AG04450 (cell line): Measurements from ENCODE around the gene RPS6KB2. TPM values are rescaled to one million over a fixed set of nuclear protein-coding genes. Genes with fewer than 3 reads are reported as not detected.

Experiments
- CTCF ChIA-PET: fragments of 300-600, 350-600 bp; formaldehyde crosslinking; extraction: SDS; loops from one replicate; lab custom pipeline; 2022; ENCODE audit warnings: antibody characterized with exemption, inconsistent platforms; lab: Charles Lee
- POLR2A ChIA-PET: fragments of 350-600 bp; formaldehyde crosslinking; extraction: SDS; loops from one replicate; lab custom pipeline; 2021; ENCODE audit warnings: antibody characterized with exemption, inconsistent platforms; lab: Yijun Ruan, JAX
- DNase-seq: peaks from one replicate; pipeline ENCODE4 v3.0.0-alpha.2; 2011; ENCODE audit warnings: low read depth, low spot score
- H3K27ac ChIP-seq: one replicate; pipeline ENCODE4 v1.5.1; 2012; ENCODE audit warnings: low read depth, low read length, control low read depth
- H3K27me3 ChIP-seq: one replicate; pipeline ENCODE4 v1.6.0; 2012; ENCODE audit warnings: low read length; ENCODE audit not compliant: control insufficient read depth, insufficient read depth
- H3K4me3 ChIP-seq: 2 replicates; pipeline ENCODE4 v1.5.1; 2011; ENCODE audit warnings: mild to moderate bottlenecking, low read depth, low read length, control low read depth
- H3K9me3 ChIP-seq: 2 replicates; pipeline ENCODE4 v1.5.1; 2012; ENCODE audit warnings: low read length; ENCODE audit not compliant: control insufficient read depth, insufficient read depth
- polyA minus RNA-seq: library from RNA; depleted of rRNA, polyadenylated mRNA; stranded (reverse); fragments of >200 nt; gene quantifications from 2 replicates; pipeline ENCODE4 v1.2.3, GENCODE V29; 2011; rRNA and poly(A)+ RNA removed
- polyA plus RNA-seq: library from polyadenylated mRNA; depleted of rRNA; stranded (reverse); fragments of >200 nt; gene quantifications from 2 replicates; pipeline ENCODE4 v1.2.3, GENCODE V29; 2011; rRNA removed
- TF ChIP-seq, protein P1 (sequence below): IDR thresholded peaks from 2 replicates; pipeline ENCODE4 v1.5.1; 2011; ENCODE audit warnings: low read depth, low read length, control low read depth, inconsistent platforms

Gene RPS6KB2
- polyA plus RNA-seq (36.0 and 37.7 TPM in 2 replicates), polyA minus RNA-seq (43.8 and 55.5 TPM in 2 replicates)

DNA sequence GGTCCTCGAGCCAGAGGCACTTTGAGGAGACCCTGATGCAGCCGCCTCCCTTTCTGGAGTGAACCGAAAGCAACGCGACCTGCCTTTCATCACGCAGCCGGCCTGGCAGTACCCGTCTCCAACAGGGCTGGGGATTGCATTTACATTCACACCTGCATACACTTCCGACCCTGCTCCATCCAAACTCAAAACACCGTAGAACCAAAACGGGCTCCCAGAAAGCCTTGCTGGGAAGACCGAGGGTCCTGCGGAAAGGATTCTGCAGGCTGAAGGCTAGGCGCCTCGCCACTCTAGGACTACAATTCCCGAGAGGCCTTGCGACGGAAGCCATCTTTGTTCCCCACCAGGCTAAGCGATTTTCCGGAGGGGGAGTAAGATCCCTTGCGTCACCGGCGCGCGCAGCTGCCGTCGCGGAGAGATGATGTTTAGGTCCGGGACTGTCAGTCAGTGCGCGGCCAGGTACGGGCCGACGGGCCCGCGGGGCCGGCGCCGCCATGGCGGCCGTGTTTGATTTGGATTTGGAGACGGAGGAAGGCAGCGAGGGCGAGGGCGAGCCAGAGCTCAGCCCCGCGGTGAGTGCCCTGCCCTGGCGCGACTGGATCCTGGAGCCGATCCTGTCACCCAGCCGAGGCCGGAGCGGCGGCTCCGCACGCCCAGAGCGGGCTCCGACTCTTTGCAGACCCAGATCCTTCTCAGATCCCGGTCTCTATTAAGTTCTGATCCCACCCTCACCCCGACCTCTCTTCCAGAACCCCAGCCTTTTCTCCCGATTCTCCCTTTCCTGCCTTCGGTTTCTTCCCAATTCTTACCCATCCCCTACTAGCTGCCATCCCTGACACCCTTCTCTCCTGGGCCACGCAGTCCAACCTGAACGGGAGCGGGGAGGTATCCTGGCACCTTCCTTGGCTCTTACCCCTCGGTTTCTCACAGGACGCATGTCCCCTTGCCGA lies at the start of gene RPS6KB2:
Gene RPS6KB2 (plus strand): TSS at position 443 of the 950 bp plus-strand sequence. CDS start 52 bp downstream, at position 495.
- no peaks in the 10 kb centered on the region for H3K9me3 ChIP-seq
- peak; percentile 89 for DNase-seq
- peak within 1 kb of the TSS; percentile 96 for H3K4me3 ChIP-seq
- CTCF ChIA-PET: interaction anchor here (1.6 to 2.4 kb wide), 2 partner anchors 27 to 77 kb away, joined by 4 to 9 read pairs; partner anchors contain the start of gene PPP1CA
- H3K27ac ChIP-seq: peak within 1 kb of the TSS; percentile 39
- TF ChIP-seq, protein P1, sequence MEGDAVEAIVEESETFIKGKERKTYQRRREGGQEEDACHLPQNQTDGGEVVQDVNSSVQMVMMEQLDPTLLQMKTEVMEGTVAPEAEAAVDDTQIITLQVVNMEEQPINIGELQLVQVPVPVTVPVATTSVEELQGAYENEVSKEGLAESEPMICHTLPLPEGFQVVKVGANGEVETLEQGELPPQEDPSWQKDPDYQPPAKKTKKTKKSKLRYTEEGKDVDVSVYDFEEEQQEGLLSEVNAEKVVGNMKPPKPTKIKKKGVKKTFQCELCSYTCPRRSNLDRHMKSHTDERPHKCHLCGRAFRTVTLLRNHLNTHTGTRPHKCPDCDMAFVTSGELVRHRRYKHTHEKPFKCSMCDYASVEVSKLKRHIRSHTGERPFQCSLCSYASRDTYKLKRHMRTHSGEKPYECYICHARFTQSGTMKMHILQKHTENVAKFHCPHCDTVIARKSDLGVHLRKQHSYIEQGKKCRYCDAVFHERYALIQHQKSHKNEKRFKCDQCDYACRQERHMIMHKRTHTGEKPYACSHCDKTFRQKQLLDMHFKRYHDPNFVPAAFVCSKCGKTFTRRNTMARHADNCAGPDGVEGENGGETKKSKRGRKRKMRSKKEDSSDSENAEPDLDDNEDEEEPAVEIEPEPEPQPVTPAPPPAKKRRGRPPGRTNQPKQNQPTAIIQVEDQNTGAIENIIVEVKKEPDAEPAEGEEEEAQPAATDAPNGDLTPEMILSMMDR: no peak
- H3K27me3 ChIP-seq: no peaks in the 10 kb centered on the region
- POLR2A ChIA-PET: interaction anchor here (0.7 to 1.0 kb wide), 5 partner anchors 10 to 71 kb away, joined by 3 read pairs; partner anchors contain the start of genes AIP, PPP1CA and PTPRCAP

DNA sequence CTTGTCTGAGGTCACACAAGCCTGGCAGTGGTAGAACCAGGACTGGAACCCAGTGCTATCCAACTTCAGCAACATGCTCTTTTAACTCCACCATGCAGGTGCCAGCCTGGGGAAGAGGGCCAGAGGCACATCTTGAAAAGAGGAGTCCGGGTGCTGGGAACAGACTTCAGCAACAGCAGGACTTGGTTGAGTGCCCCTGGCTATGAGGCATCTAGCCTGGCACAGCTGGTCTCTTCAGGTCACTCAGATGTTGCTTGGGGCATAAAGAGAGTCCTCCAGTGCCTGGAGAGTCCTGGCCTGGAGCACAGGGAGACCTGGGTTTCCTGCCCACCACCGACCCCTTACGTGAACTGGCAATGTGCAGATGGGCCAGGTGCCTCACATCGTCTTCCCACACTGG lies 49.8 kb upstream of the RPS6KB2 start:
- no peak for DNase-seq
- Histone ChIP-seq H3K27me3 (no peaks in the 10 kb centered on the region), H3K9me3 (no peaks in the 10 kb centered on the region), H3K4me3 (no peak overlapping the region), H3K27ac (no peak overlapping the region)
- POLR2A ChIA-PET: interaction anchor here (0.6 to 1.5 kb wide), 2 partner anchors 25 to 455 kb away, joined by 3 to 4 read pairs; partner anchors contain the start of gene POLD4
- CTCF ChIA-PET: interaction anchor here (1.0 to 24.1 kb wide), 4 partner anchors 20 to 116 kb away, joined by 3 to 716 read pairs (median 62); partner anchors contain the start of genes POLD4 and PPP1CA
- TF ChIP-seq, protein P1: no peak

DNA sequence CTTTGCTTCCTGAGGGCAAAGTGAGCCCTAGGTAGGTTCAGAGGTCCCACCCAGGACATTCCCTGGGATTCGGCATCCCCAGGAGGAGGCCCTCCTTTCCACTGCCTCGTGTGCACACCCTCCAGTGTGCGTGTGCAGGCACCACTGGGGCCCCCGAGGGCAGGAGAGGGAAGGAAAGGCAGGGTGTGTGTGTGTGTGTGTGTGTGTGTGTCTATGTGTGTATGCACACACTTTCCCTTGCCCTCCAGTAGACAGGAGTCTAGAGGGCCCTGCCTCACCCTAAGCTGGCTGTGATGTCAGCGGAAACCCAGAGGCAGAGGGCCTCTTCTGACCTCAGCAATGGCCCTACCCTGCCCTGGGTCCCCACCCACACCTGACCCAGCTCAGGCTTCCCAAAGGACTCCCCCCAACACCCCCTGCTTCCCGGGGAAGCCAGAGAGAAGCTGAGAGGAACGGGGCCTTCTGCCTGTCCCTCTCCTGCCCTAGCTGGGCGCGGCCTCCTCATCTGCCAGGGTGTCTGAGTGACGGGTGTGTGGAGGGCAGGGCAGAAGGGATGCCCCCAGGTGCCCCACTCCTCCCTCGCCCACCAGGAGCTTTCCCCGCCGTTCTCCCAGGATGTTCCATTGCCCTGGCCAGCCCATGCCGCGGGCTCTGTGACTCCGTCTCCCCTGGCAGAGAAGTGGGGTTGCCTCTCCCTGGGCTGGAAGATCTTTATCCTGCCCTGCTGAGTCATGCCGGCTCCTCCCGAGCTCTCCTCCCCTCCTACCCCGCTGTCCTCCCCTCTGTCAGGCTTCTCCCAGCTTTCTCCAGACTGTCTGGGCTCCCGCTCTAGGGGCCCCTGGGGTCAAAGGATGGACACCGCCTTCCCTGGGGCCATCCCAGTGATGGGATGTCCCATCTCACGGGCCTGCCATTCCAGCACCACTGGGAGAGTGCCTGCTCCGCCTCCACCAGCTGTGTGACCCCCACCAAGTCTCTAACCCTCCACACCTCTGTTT lies 48.9 kb upstream of the RPS6KB2 start:
- Histone ChIP-seq H3K27me3 (no peaks in the 10 kb centered on the region), H3K27ac (peak overlapping the region; percentile 21), H3K4me3 (no peak overlapping the region), H3K9me3 (no peaks in the 10 kb centered on the region)
- no peak for DNase-seq
- ChIA-PET CTCF (interaction anchor here (1.0 to 24.1 kb wide), 5 partner anchors 10 to 117 kb away, joined by 3 to 716 read pairs (median 5); partner anchors contain the start of genes POLD4 and PPP1CA), POLR2A (interaction anchor here (0.7 to 2.0 kb wide), 5 partner anchors 8 to 26 kb away, joined by 3 to 24 read pairs (median 4); partner anchors contain the start of gene POLD4)
- TF ChIP-seq, protein P1: no peak

DNA sequence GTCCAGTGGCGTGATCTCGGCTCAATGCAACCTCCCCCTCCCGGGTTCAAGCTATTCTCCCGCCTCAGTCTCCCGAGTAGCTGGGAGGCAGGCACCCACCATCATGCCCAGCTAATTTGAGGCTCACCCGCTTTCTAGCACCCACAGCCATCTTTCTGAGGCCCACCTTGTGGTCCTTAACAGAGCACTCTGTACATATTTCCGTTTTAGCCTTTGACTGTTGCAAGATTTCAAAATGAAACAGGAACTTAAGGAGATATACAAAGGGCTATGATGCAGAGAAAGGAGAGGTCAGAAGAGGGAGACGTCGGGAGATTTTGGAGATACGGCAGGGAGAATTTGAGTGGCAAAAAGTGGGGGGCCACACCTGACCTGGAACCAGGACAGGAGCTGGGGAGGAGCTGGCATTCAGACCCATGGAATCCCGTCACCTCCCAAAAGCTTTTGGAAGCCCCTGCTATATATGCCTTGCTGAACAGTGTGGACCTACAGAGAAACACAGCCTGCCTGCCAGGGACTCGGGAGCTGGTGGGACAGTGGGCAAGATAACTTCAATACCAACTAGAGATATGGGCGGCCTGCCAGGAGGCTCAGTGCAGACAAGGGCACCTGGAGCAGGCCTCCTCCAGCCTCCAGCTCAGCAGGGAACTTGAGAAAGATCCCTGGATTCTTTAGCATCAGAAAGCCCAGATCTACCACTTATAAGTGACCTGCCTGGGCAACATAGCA lies 46.9 kb upstream of the RPS6KB2 start:
- Histone ChIP-seq H3K27me3 (no peaks in the 10 kb centered on the region), H3K27ac (no peak overlapping the region), H3K4me3 (no peak overlapping the region), H3K9me3 (no peaks in the 10 kb centered on the region)
- no peak for DNase-seq
- ChIA-PET CTCF (interaction anchor here (0.6 to 24.1 kb wide), 19 partner anchors 9 to 785 kb away, joined by 3 to 716 read pairs (median 4); partner anchors contain the start of genes GRK2, POLD4, PPP1CA and RAD9A), POLR2A (interaction anchor here (0.7 to 2.0 kb wide), 7 partner anchors 25 to 78 kb away, joined by 3 to 24 read pairs (median 8); partner anchors contain the start of gene SSH3)
- TF ChIP-seq, protein P1: no peak
